Muscle of arm (tissue), 12 donors: Measurements from ENCODE around the gene FBN3. TPM values are rescaled to one million over a fixed set of nuclear protein-coding genes. Genes with fewer than 3 reads are reported as not detected.

Experiments used
- DNase-seq: peaks from one replicate; pipeline ENCODE4 v3.0.0-alpha.2; 2013
- polyA plus RNA-seq, 12 donors: library from polyadenylated mRNA; unstranded; fragments of 120-200 nt; gene quantifications; one replicate each; pipeline ENCODE4 v1.2.1, GENCODE V29; 2013; ENCODE audit not compliant: insufficient read length in 12 of 12

The FBN3 gene
- polyA plus RNA-seq, 12 donors: 5.6 to 41.5 (median 11.5) TPM; not detected in 1

GRCh38 chr19:8022275-8022674, 127.1 kb downstream of the FBN3 start:
- no peak for DNase-seq

DNA sequence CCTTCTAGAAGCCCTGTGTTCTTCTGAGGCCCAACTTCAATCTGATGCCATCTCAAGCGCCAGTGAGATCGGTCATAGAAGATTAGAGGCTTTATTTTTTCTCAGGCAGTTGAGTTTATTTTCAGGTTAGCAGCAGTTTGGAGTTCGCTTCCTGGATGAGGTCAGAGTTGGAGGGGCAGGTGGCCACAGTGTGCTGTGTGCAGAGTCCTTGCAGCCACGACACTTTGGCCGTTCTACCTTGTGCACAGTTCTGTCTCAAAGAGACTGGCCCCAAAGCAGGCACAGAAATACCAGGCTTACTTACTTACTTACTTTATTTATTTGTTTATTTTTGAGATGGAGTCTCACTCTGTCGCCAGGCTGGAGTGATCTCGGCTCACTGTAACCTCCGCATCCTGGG, 128.0 kb downstream of the FBN3 start:
- DNase-seq: no peak

- DNase-seq: no peak
Observed at GRCh38 chr19:8020681-8021080, 128.7 kb downstream of the FBN3 start.

GRCh38 chr19:8017808-8018207, 131.6 kb downstream of the FBN3 start:
- DNase-seq: no peak

Other genes with a start within 250 kb of the FBN3 start
- 10 to 100 TPM in 11 of 12 donors, not detected in 1; 16.3 to 37.0 (median 18.9) TPM for gene MAP2K7, start 245.7 kb downstream of the FBN3 start, polyA plus RNA-seq
- gene TGFBR3L, start 234.8 kb downstream of the FBN3 start, polyA plus RNA-seq: under 1 TPM in 5 of 12 donors, not detected in 7; 0.21 to 0.60 (median 0.41) TPM
- gene SNAPC2, start 229.3 kb downstream of the FBN3 start, polyA plus RNA-seq: 10 to 100 TPM in 11 of 12 donors, not detected in 1; 10.9 to 20.3 (median 14.8) TPM
- 10 to 100 TPM in 1 of 12 donors, 1 to 10 TPM in 8, under 1 TPM in 2, not detected in 1; 0.86 to 14.9 (median 1.9) TPM for gene CTXN1, start 223.5 kb downstream of the FBN3 start, polyA plus RNA-seq
- 10 to 100 TPM in 11 of 12 donors, not detected in 1; 33.8 to 49.3 (median 42.3) TPM for gene TIMM44, start 205.9 kb downstream of the FBN3 start, polyA plus RNA-seq
- 10 to 100 TPM in 11 of 12 donors, not detected in 1; 35.9 to 67.7 (median 54.3) TPM for gene ELAVL1, start 144.0 kb downstream of the FBN3 start, polyA plus RNA-seq
- gene CCL25, start 96.8 kb downstream of the FBN3 start, polyA plus RNA-seq: under 1 TPM in 5 of 12 donors, not detected in 7; 0.17 to 0.45 (median 0.28) TPM
- gene CERS4, start 59.8 kb upstream of the FBN3 start, polyA plus RNA-seq: 10 to 100 TPM in 10 of 12 donors, 1 to 10 TPM in 1, not detected in 1; 9.9 to 43.6 (median 15.5) TPM
- 10 to 100 TPM in 11 of 12 donors, not detected in 1; 13.9 to 23.6 (median 19.1) TPM for gene CD320, start 158.8 kb upstream of the FBN3 start, polyA plus RNA-seq
- gene NDUFA7, start 171.8 kb upstream of the FBN3 start, polyA plus RNA-seq: 10 to 100 TPM in 11 of 12 donors, not detected in 1; 28.8 to 49.3 (median 39.5) TPM
- 1,000 to 10,000 TPM in 1 of 12 donors, 100 to 1,000 TPM in 10, not detected in 1; 402 to 1,142 (median 551) TPM for gene RPS28, start 171.9 kb upstream of the FBN3 start, polyA plus RNA-seq
- 10 to 100 TPM in 5 of 12 donors, 1 to 10 TPM in 6, not detected in 1; 6.2 to 18.5 (median 7.7) TPM for gene KANK3, start 193.7 kb upstream of the FBN3 start, polyA plus RNA-seq
- gene ANGPTL4, start 214.6 kb upstream of the FBN3 start, polyA plus RNA-seq: 1 to 10 TPM in 9 of 12 donors, under 1 TPM in 1, not detected in 2; 0.76 to 4.6 (median 1.8) TPM
- gene RAB11B, start 240.8 kb upstream of the FBN3 start, polyA plus RNA-seq: 100 to 1,000 TPM in 2 of 12 donors, 10 to 100 TPM in 9, not detected in 1; 53.9 to 120 (median 60.8) TPM